Stomach smooth muscle (tissue), 2 donors: Measurements from ENCODE around the gene FLT1.

ENCODE experiments used
- H3K27ac ChIP-seq: one replicate; pipeline ENCODE4 v1.7.0; 2013; ENCODE audit warnings: mild to moderate bottlenecking, low read length, inconsistent platforms
- H3K27me3 ChIP-seq, 2 donors: one replicate each; pipeline ENCODE4 v1.7.0; 2013; ENCODE audit warnings: low read length in 2 of 2; ENCODE audit not compliant: insufficient read depth in 2 of 2, control insufficient read depth in 1 of 2
- H3K36me3 ChIP-seq, 2 donors: one replicate each; pipeline ENCODE4 v1.7.0; 2013; ENCODE audit warnings: low read length in 2 of 2; ENCODE audit not compliant: control insufficient read depth in 2 of 2, insufficient read depth in 2 of 2
- H3K4me1 ChIP-seq: one replicate; pipeline ENCODE4 v1.7.0; 2013; ENCODE audit warnings: low read length; ENCODE audit not compliant: control insufficient read depth, insufficient read depth
- H3K4me3 ChIP-seq, 2 donors: one replicate each; pipeline ENCODE4 v1.7.0; 2013; ENCODE audit warnings: low read length in 2 of 2
- H3K9ac ChIP-seq, 2 donors: one replicate each; pipeline ENCODE4 v1.7.0; 2013; ENCODE audit warnings: low read length in 2 of 2, mild to moderate bottlenecking in 1 of 2
- H3K9me3 ChIP-seq, 2 donors: one replicate each; pipeline ENCODE4 v1.7.0; 2013; ENCODE audit warnings: low read length in 2 of 2; ENCODE audit not compliant: control insufficient read depth in 2 of 2
- donor health status: healthy.
- donor health status: Pancreatic carcinoma.

Gene FLT1

GRCh38 chr13:28499609-28500008 lies 4.7 kb upstream of the FLT1 start:
- H3K27ac ChIP-seq = no peak overlapping the region
- H3K4me3 ChIP-seq = no peak overlapping the region
- no peaks in the 10 kb centered on the region for H3K36me3 ChIP-seq
- no peak overlapping the region for H3K9ac ChIP-seq
- peaks cover 7% of the 10 kb centered on the region for H3K4me1 ChIP-seq
- no peaks in the 10 kb centered on the region for H3K9me3 ChIP-seq
- H3K27me3 ChIP-seq = peaks cover 9 to 25% of the 10 kb centered on the region in 2 donors

GRCh38 chr13:28498481-28499115 lies 3.7 kb upstream of the FLT1 start:
- Histone ChIP-seq H3K27ac (no peak overlapping the region), H3K27me3 (peaks cover 16 to 35% of the 10 kb centered on the region in 2 donors), H3K4me3 (no peak overlapping the region), H3K9ac (no peak overlapping the region), H3K36me3 (no peaks in the 10 kb centered on the region), H3K9me3 (no peaks in the 10 kb centered on the region), H3K4me1 (peaks cover 17% of the 10 kb centered on the region)

GRCh38 chr13:28497143-28497876 lies 2.4 kb upstream of the FLT1 start:
- no peaks in the 10 kb centered on the region for H3K9me3 ChIP-seq
- H3K4me1 ChIP-seq = peaks cover 17% of the 10 kb centered on the region
- peaks cover 21 to 44% of the 10 kb centered on the region in 2 donors for H3K27me3 ChIP-seq
- no peak overlapping the region for H3K9ac ChIP-seq
- no peak overlapping the region for H3K4me3 ChIP-seq
- H3K27ac ChIP-seq = no peak overlapping the region
- no peaks in the 10 kb centered on the region for H3K36me3 ChIP-seq

GRCh38 chr13:28496188-28496564 lies 1.2 kb upstream of the FLT1 start:
- H3K9ac ChIP-seq = no peak overlapping the region
- H3K36me3 ChIP-seq = no peaks in the 10 kb centered on the region
- no peaks in the 10 kb centered on the region for H3K9me3 ChIP-seq
- no peak overlapping the region for H3K4me3 ChIP-seq
- peaks cover 17% of the 10 kb centered on the region for H3K4me1 ChIP-seq
- H3K27me3 ChIP-seq = peaks cover 22 to 52% of the 10 kb centered on the region in 2 donors
- H3K27ac ChIP-seq = no peak overlapping the region

GRCh38 chr13:28495538-28496187 lies 735 bp upstream of the FLT1 start:
- Histone ChIP-seq H3K27me3 (peaks cover 25 to 56% of the 10 kb centered on the region in 2 donors), H3K27ac (no peak overlapping the region), H3K4me1 (peaks cover 17% of the 10 kb centered on the region), H3K9me3 (no peaks in the 10 kb centered on the region), H3K9ac (no peak overlapping the region), H3K36me3 (no peaks in the 10 kb centered on the region), H3K4me3 (peak overlapping the region in 1 of 2 donors; percentile 64)

- Histone ChIP-seq H3K27me3 (peaks cover 31 to 65% of the 10 kb centered on the region in 2 donors), H3K27ac (no peak overlapping the region), H3K9me3 (no peaks in the 10 kb centered on the region), H3K4me1 (peaks cover 17% of the 10 kb centered on the region), H3K9ac (no peak overlapping the region), H3K36me3 (no peaks in the 10 kb centered on the region), H3K4me3 (peak overlapping the region; percentile 6 to 64)
Measured at GRCh38 chr13:28494504-28494777, 487 bp downstream of the FLT1 start.

- H3K27me3 ChIP-seq = peaks cover 32 to 68% of the 10 kb centered on the region in 2 donors
- peaks cover 17% of the 10 kb centered on the region for H3K4me1 ChIP-seq
- H3K4me3 ChIP-seq = peak overlapping the region; percentile 6 to 64
- H3K27ac ChIP-seq = no peak overlapping the region
- H3K9me3 ChIP-seq = no peaks in the 10 kb centered on the region
- H3K9ac ChIP-seq = no peak overlapping the region
- H3K36me3 ChIP-seq = no peaks in the 10 kb centered on the region
Measured at GRCh38 chr13:28493740-28494503, 1.0 kb downstream of the FLT1 start.

- Histone ChIP-seq H3K4me1 (peaks cover 17% of the 10 kb centered on the region), H3K27me3 (peaks cover 33 to 68% of the 10 kb centered on the region in 2 donors), H3K9ac (no peak overlapping the region)
Measured at GRCh38 chr13:28492569-28493367, 2.2 kb downstream of the FLT1 start.

GRCh38 chr13:28490061-28490460 lies 4.9 kb downstream of the FLT1 start:
- Histone ChIP-seq H3K27me3 (peaks cover 26 to 49% of the 10 kb centered on the region in 2 donors), H3K9ac (no peak overlapping the region), H3K36me3 (no peaks in the 10 kb centered on the region), H3K4me1 (peaks cover 13% of the 10 kb centered on the region), H3K27ac (no peak overlapping the region), H3K9me3 (no peaks in the 10 kb centered on the region), H3K4me3 (no peak overlapping the region)

More at GRCh38 chr13:28492569-28493367, 2.2 kb downstream of the FLT1 start:
- Histone ChIP-seq H3K27ac (no peak overlapping the region), H3K4me3 (no peak overlapping the region), H3K36me3 (no peaks in the 10 kb centered on the region), H3K9me3 (no peaks in the 10 kb centered on the region)

- H3K27me3 ChIP-seq = peaks cover 26 to 44% of the 10 kb centered on the region in 2 donors
- no peak overlapping the region for H3K27ac ChIP-seq
- no peak overlapping the region for H3K4me3 ChIP-seq
Measured at GRCh38 chr13:28489524-28489931, 5.4 kb downstream of the FLT1 start.

More at GRCh38 chr13:28489524-28489931, 5.4 kb downstream of the FLT1 start:
- H3K9me3 ChIP-seq = no peaks in the 10 kb centered on the region
- H3K36me3 ChIP-seq = no peaks in the 10 kb centered on the region
- H3K9ac ChIP-seq = no peak overlapping the region
- H3K4me1 ChIP-seq = peaks cover 9% of the 10 kb centered on the region
